ENCODE results near the gene SLC5A10. TPM values are rescaled to one million over a fixed set of nuclear protein-coding genes. Genes with fewer than 3 reads are reported as not detected.

The SLC5A10 gene
- total RNA-seq, 1 experiment from 2014 or later: not detected

- no peak for DNase-seq (ENCODE audit: low spot score)
Observed at GRCh38 chr17:18984273-18985114, 32.5 kb downstream of the SLC5A10 start.

GRCh38 chr17:18985475-18985874 lies 33.5 kb downstream of the SLC5A10 start:
- no peak for DNase-seq (ENCODE audit: low spot score)

GRCh38 chr17:18986541-18987229 lies 34.7 kb downstream of the SLC5A10 start:
- no peak for DNase-seq (ENCODE audit: low spot score)

GRCh38 chr17:18987230-18987610 lies 35.3 kb downstream of the SLC5A10 start:
- DNase-seq (ENCODE audit: low spot score): no peak

- no peak for DNase-seq (ENCODE audit: low spot score)
Observed at GRCh38 chr17:18987862-18988545, 36.0 kb downstream of the SLC5A10 start.

- peak; percentile 74 for DNase-seq (ENCODE audit: low spot score)
Observed at GRCh38 chr17:18988546-18989173, 36.7 kb downstream of the SLC5A10 start.

GRCh38 chr17:18990331-18990730 lies 38.4 kb downstream of the SLC5A10 start:
- no peak for DNase-seq (ENCODE audit: low spot score)

- no peak for DNase-seq (ENCODE audit: low spot score)
Observed at GRCh38 chr17:18991531-18992315, 39.8 kb downstream of the SLC5A10 start.

- DNase-seq (ENCODE audit: low spot score): no peak
Observed at GRCh38 chr17:18992454-18993130, 40.6 kb downstream of the SLC5A10 start.

- no peak for DNase-seq (ENCODE audit: low spot score)
Observed at GRCh38 chr17:18993905-18994526, 42.1 kb downstream of the SLC5A10 start.

GRCh38 chr17:18994631-18995030 lies 42.7 kb downstream of the SLC5A10 start:
- no peak for DNase-seq (ENCODE audit: low spot score)

GRCh38 chr17:18995220-18995619 lies 43.3 kb downstream of the SLC5A10 start:
- DNase-seq (ENCODE audit: low spot score): no peak

- DNase-seq (ENCODE audit: low spot score): no peak
Observed at GRCh38 chr17:18996458-18996857, 44.5 kb downstream of the SLC5A10 start.

GRCh38 chr17:18997650-18998196 lies 45.8 kb downstream of the SLC5A10 start:
- DNase-seq (ENCODE audit: low spot score): no peak

GRCh38 chr17:18999394-18999793 lies 47.4 kb downstream of the SLC5A10 start:
- no peak for DNase-seq (ENCODE audit: low spot score)

- DNase-seq (ENCODE audit: low spot score): no peak
Observed at GRCh38 chr17:18999911-19000310, 47.9 kb downstream of the SLC5A10 start.

GRCh38 chr17:19000531-19001325 lies 48.8 kb downstream of the SLC5A10 start:
- no peak for DNase-seq (ENCODE audit: low spot score)

GRCh38 chr17:19001907-19002590 lies 50.1 kb downstream of the SLC5A10 start:
- no peak for DNase-seq (ENCODE audit: low spot score)
